ENCODE results near the gene PRKG1. TPM values are rescaled to one million over a fixed set of nuclear protein-coding genes. Genes with fewer than 3 reads are reported as not detected.

PRKG1 gene
- total RNA-seq, 4 donors from 2014 or later = 26.5 to 72.3 (median 58.1) TPM

GRCh38 chr10:51244309-51244708 is 170.0 kb downstream of the PRKG1 start:
- no peak overlapping the region for H3K4me3 ChIP-seq (replicated peaks in 1 of 3)
- WGBS, 2 donors = 24 to 28% methylated on average over 1 of the region's 1 CpG
- H3K27ac ChIP-seq = peak overlapping the region; percentile 65 to 82 (median 74)
- H3K27me3 ChIP-seq = no peaks in the 10 kb centered on the region
- no peaks in the 10 kb centered on the region for H3K36me3 ChIP-seq
- DNase-seq = no peak
- no peaks in the 10 kb centered on the region for H3K9me3 ChIP-seq
- no peak for TF ChIP-seq CTCF (IDR thresholded peaks at IDR 0.05)
- TF ChIP-seq POLR2A (IDR thresholded peaks at IDR 0.05) = no peak
- intact Hi-C loops (cut with DNase I) = no loop called here
- peaks cover 46 to 59% of the 10 kb centered on the region in 2 donors for H3K4me1 ChIP-seq

- H3K9me3 ChIP-seq = no peaks in the 10 kb centered on the region
- no peaks in the 10 kb centered on the region for H3K36me3 ChIP-seq
- no peak overlapping the region for H3K4me3 ChIP-seq (replicated peaks in 1 of 3)
- 8 to 12% methylated on average over 4 of the region's 4 CpGs for WGBS, 2 donors
- H3K27ac ChIP-seq = peak overlapping the region; percentile 74 to 82 (median 78)
- intact Hi-C loops (cut with DNase I) = no loop called here
- DNase-seq = peak; percentile 13 to 31
- TF ChIP-seq POLR2A (IDR thresholded peaks at IDR 0.05) (no peak), CTCF (IDR thresholded peaks at IDR 0.05) (no peak)
- no peaks in the 10 kb centered on the region for H3K27me3 ChIP-seq
- H3K4me1 ChIP-seq = peaks cover 46 to 59% of the 10 kb centered on the region in 2 donors
Measured at GRCh38 chr10:51244748-51245490, 170.6 kb downstream of the PRKG1 start.

- intact Hi-C loops (cut with DNase I) = no loop called here
- no peaks in the 10 kb centered on the region for H3K36me3 ChIP-seq
- no peaks in the 10 kb centered on the region for H3K27me3 ChIP-seq
- peak overlapping the region in 2 of 3 donors; percentile 74 to 82 for H3K27ac ChIP-seq
- 46 to 52% methylated on average over 1 of the region's 1 CpG for WGBS, 2 donors
- H3K4me3 ChIP-seq (replicated peaks in 1 of 3) = no peak overlapping the region
- H3K9me3 ChIP-seq = no peaks in the 10 kb centered on the region
- TF ChIP-seq CTCF (IDR thresholded peaks at IDR 0.05) = no peak
- no peak for TF ChIP-seq POLR2A (IDR thresholded peaks at IDR 0.05)
- peaks cover 51% of the 10 kb centered on the region in 2 donors for H3K4me1 ChIP-seq
- peak; percentile 18 to 22 for DNase-seq
Measured at GRCh38 chr10:51246156-51246555, 171.9 kb downstream of the PRKG1 start.

- intact Hi-C loops (cut with DNase I) = no loop called here
- Histone ChIP-seq H3K27ac (no peak overlapping the region), H3K4me3 (replicated peaks in 1 of 3) (no peak overlapping the region), H3K36me3 (no peaks in the 10 kb centered on the region), H3K4me1 (peaks cover 14 to 20% of the 10 kb centered on the region in 2 donors), H3K9me3 (no peaks in the 10 kb centered on the region), H3K27me3 (no peaks in the 10 kb centered on the region)
- DNase-seq = no peak
- WGBS, 2 donors = 78 to 92% methylated on average over 1 of the region's 1 CpG
- TF ChIP-seq POLR2A (IDR thresholded peaks at IDR 0.05) (no peak), CTCF (IDR thresholded peaks at IDR 0.05) (no peak)
Measured at GRCh38 chr10:51250278-51250920, 176.1 kb downstream of the PRKG1 start.

GRCh38 chr10:51251110-51251509 is 176.8 kb downstream of the PRKG1 start:
- intact Hi-C loops (cut with DNase I) = no loop called here
- TF ChIP-seq CTCF (IDR thresholded peaks at IDR 0.05) (no peak), POLR2A (IDR thresholded peaks at IDR 0.05) (no peak)
- 25 to 49% methylated on average over 1 of the region's 1 CpG for WGBS, 2 donors
- Histone ChIP-seq H3K9me3 (no peaks in the 10 kb centered on the region), H3K27me3 (no peaks in the 10 kb centered on the region), H3K27ac (no peak overlapping the region), H3K4me1 (peaks cover 7 to 13% of the 10 kb centered on the region in 2 donors), H3K36me3 (no peaks in the 10 kb centered on the region), H3K4me3 (replicated peaks in 1 of 3) (no peak overlapping the region)
- no peak for DNase-seq
